Measurements from ENCODE around the gene MAN1C1.

GRCh38 chr1:25799935-25800702 lies 183.5 kb downstream of the MAN1C1 start, which contains the start of gene SELENON:
- TF ChIP-seq CTCF (IDR thresholded peaks at IDR 0.05 in 2 of 3, conservative IDR thresholded peaks at IDR 0.05 in 1 of 3; ENCODE audit: borderline replicate concordance in 1 of 3, insufficient read depth in 1 of 3, low read depth in 2 of 3, low read length in 2 of 3), result no peak
- TF ChIP-seq POLR2A (IDR thresholded peaks at IDR 0.05; ENCODE audit: borderline replicate concordance, extremely low read depth, insufficient read depth, insufficient read length), result no peak
- TF ChIP-seq ZNF274 (IDR thresholded peaks at IDR 0.05; ENCODE audit: low read depth, low read length), result no peak
- TF ChIP-seq YY1 (IDR thresholded peaks at IDR 0.05; ENCODE audit: extremely low read depth, insufficient replicate concordance, low read depth, low read length), result no peak
- TF ChIP-seq RAD21 (IDR thresholded peaks at IDR 0.05; ENCODE audit: low read depth), result no peak
- no peak for TF ChIP-seq REST (IDR thresholded peaks at IDR 0.05; ENCODE audit: low read depth)
- no peak for TF ChIP-seq EZH2 (IDR thresholded peaks at IDR 0.05)
- TF ChIP-seq EZH2phosphoT487 (IDR thresholded peaks at IDR 0.05; ENCODE audit: borderline replicate concordance), result no peak
- TF ChIP-seq JUND (IDR thresholded peaks at IDR 0.05), result no peak

Measured in HCT116 (cell line).